ENCODE results near the gene SUMF1. TPM values are rescaled to one million over a fixed set of nuclear protein-coding genes. Genes with fewer than 3 reads are reported as not detected.
A peak's percentile ranks its signal among the peaks of the same experiment; 100 is the strongest.

SUMF1 gene
- total RNA-seq, 1 experiment from 2014 or later: 26.6 TPM

DNA sequence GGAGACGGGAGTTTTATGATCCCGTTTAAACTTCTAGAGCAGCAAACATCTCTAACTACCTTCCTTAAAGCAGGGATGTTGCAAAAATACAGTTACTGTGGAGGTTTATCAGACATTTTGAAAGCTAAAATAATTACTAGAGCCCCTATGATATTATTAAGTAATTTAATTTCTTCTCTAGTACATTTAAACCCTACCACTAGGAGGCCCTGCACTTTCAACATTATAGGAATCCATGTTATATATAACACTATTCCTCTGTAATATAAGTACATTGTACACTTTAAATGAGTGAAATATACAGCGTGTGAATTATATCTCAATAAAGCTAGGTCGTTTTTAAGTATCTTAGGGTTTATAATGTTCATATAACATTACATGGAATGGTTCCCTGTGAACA is 152.4 kb downstream of the SUMF1 start:
- Histone ChIP-seq H3K9ac (ENCODE audit: low read length) (no peak overlapping the region), H3K9me2 (ENCODE audit: insufficient read depth) (no peaks in the 10 kb centered on the region), H4K20me1 (ENCODE audit: insufficient read depth) (no peaks in the 10 kb centered on the region), H3K27ac (ENCODE audit: low read depth, low read length) (no peak overlapping the region), H3K36me3 (ENCODE audit: control insufficient read depth in 1 of 2, insufficient read depth in 2 of 2, low read length in 2 of 2) (no peaks in the 10 kb centered on the region; a peak in 2 of 4 replicates), H3K4me2 (ENCODE audit: low read length) (no peak overlapping the region), H3K27me3 (ENCODE audit: insufficient read depth, low read length) (no peaks in the 10 kb centered on the region), H3K4me1 (ENCODE audit: control insufficient read depth in 1 of 2, insufficient read depth in 2 of 2, low read length in 2 of 2) (no peaks in the 10 kb centered on the region), H3K9me3 (ENCODE audit: control insufficient read depth in 1 of 2, insufficient read depth in 1 of 2, low read depth in 1 of 2, low read length in 2 of 2) (no peaks in the 10 kb centered on the region), H2AFZ (ENCODE audit: low read depth, low read length, poor library complexity, severe bottlenecking) (no peak overlapping the region), H3K79me2 (ENCODE audit: insufficient read depth, low read length) (no peaks in the 10 kb centered on the region), H3K4me3 (replicated peaks in 1 of 2; ENCODE audit: low read depth in 1 of 2, low read length in 2 of 2) (no peak overlapping the region)
- ChIA-PET CTCF (interaction anchor here (0.6 to 1.0 kb wide), 2 partner anchors 9 to 319 kb away, joined by 3 to 4 read pairs; no protein-coding TSS in a partner anchor), POLR2A (no interaction called here), RAD21 (ENCODE audit: low non-redundant PET in 1 of 2, low total read pairs in 2 of 2, uncharacterized antibody in 2 of 2, unreplicated experiment in 2 of 2) (no interaction called here)
- TF ChIP-seq RAD21 (IDR thresholded peaks at IDR 0.05; ENCODE audit: low read depth) (peak; percentile 31; the same call in 1 of the 2 replicates), ZFX (IDR thresholded peaks at IDR 0.05) (no peak)
- TF ChIP-seq, protein P1, sequence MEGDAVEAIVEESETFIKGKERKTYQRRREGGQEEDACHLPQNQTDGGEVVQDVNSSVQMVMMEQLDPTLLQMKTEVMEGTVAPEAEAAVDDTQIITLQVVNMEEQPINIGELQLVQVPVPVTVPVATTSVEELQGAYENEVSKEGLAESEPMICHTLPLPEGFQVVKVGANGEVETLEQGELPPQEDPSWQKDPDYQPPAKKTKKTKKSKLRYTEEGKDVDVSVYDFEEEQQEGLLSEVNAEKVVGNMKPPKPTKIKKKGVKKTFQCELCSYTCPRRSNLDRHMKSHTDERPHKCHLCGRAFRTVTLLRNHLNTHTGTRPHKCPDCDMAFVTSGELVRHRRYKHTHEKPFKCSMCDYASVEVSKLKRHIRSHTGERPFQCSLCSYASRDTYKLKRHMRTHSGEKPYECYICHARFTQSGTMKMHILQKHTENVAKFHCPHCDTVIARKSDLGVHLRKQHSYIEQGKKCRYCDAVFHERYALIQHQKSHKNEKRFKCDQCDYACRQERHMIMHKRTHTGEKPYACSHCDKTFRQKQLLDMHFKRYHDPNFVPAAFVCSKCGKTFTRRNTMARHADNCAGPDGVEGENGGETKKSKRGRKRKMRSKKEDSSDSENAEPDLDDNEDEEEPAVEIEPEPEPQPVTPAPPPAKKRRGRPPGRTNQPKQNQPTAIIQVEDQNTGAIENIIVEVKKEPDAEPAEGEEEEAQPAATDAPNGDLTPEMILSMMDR (IDR thresholded peaks at IDR 0.05 in 2 of 3, conservative IDR thresholded peaks at IDR 0.05 in 1 of 3; ENCODE audit: borderline replicate concordance in 1 of 3, insufficient read depth in 1 of 3, low read depth in 2 of 3, low read length in 2 of 3): peak in 2 of 3 experiments; percentile 35 to 51; a peak in 5 of 6 replicates
- TF ChIP-seq, protein P2, sequence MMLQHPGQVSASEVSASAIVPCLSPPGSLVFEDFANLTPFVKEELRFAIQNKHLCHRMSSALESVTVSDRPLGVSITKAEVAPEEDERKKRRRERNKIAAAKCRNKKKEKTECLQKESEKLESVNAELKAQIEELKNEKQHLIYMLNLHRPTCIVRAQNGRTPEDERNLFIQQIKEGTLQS (IDR thresholded peaks at IDR 0.05): no peak
- ATAC-seq: peak; percentile 57
- no TSS peak for BruUV-seq (replicated peaks)
- intact Hi-C loops (cut with micrococcal nuclease): no loop called here
- no peak for DNase-seq (ENCODE audit: low read depth, low spot score)

DNA sequence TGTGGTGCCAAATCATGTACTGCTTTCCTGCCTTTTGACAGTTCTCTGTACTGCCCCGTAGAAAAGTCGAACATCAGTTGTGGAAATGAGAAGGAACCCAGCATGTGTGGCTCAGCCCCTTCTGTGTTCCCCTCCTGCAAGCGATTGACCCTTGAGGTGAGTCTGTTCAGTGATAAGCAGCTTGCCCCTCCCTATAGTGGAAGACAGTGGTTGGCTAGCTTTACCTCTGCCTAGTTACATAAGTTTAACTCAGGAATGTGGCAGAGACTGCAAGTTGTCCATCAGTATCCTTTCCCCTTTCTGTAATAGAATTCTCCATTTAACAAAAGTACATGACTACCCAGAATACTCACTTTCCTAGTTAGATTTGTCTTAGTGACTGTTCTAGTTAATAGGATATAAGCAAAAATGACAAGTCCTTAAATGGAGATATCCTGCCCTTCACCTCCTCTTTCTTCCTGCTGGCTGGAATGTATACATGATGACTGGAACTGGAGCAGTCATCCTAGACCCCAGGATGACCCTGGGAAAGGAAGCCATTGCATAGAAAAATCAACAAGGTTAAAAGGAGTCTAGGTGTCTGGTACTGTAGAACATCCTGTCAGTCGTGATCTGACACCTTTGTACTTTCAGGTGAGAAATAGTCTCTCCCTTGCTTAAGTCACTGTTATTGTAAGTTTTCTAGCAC is 153.3 kb downstream of the SUMF1 start:
- Histone ChIP-seq H3K36me3 (ENCODE audit: control insufficient read depth in 1 of 2, insufficient read depth in 2 of 2, low read length in 2 of 2) (no peaks in the 10 kb centered on the region; a peak in 2 of 4 replicates), H3K9me3 (ENCODE audit: control insufficient read depth in 1 of 2, insufficient read depth in 1 of 2, low read depth in 1 of 2, low read length in 2 of 2) (no peaks in the 10 kb centered on the region), H3K9me2 (ENCODE audit: insufficient read depth) (no peaks in the 10 kb centered on the region), H2AFZ (ENCODE audit: low read depth, low read length, poor library complexity, severe bottlenecking) (no peak overlapping the region), H3K4me1 (ENCODE audit: control insufficient read depth in 1 of 2, insufficient read depth in 2 of 2, low read length in 2 of 2) (no peaks in the 10 kb centered on the region), H3K27me3 (ENCODE audit: insufficient read depth, low read length) (no peaks in the 10 kb centered on the region), H4K20me1 (ENCODE audit: insufficient read depth) (no peaks in the 10 kb centered on the region), H3K4me3 (replicated peaks in 1 of 2; ENCODE audit: low read depth in 1 of 2, low read length in 2 of 2) (no peak overlapping the region), H3K79me2 (ENCODE audit: insufficient read depth, low read length) (no peaks in the 10 kb centered on the region), H3K4me2 (ENCODE audit: low read length) (no peak overlapping the region), H3K9ac (ENCODE audit: low read length) (no peak overlapping the region), H3K27ac (ENCODE audit: low read depth, low read length) (no peak overlapping the region)
- no peak for ATAC-seq
- no TSS peak for BruUV-seq (replicated peaks)
- TF ChIP-seq EZH2 (IDR thresholded peaks at IDR 0.05) (no peak), ELF1 (IDR thresholded peaks at IDR 0.05; ENCODE audit: borderline replicate concordance, low read depth) (no peak), SIN3A (IDR thresholded peaks at IDR 0.05; ENCODE audit: low read depth) (no peak), RAD21 (IDR thresholded peaks at IDR 0.05; ENCODE audit: low read depth) (no peak)
- TF ChIP-seq, protein P3, sequence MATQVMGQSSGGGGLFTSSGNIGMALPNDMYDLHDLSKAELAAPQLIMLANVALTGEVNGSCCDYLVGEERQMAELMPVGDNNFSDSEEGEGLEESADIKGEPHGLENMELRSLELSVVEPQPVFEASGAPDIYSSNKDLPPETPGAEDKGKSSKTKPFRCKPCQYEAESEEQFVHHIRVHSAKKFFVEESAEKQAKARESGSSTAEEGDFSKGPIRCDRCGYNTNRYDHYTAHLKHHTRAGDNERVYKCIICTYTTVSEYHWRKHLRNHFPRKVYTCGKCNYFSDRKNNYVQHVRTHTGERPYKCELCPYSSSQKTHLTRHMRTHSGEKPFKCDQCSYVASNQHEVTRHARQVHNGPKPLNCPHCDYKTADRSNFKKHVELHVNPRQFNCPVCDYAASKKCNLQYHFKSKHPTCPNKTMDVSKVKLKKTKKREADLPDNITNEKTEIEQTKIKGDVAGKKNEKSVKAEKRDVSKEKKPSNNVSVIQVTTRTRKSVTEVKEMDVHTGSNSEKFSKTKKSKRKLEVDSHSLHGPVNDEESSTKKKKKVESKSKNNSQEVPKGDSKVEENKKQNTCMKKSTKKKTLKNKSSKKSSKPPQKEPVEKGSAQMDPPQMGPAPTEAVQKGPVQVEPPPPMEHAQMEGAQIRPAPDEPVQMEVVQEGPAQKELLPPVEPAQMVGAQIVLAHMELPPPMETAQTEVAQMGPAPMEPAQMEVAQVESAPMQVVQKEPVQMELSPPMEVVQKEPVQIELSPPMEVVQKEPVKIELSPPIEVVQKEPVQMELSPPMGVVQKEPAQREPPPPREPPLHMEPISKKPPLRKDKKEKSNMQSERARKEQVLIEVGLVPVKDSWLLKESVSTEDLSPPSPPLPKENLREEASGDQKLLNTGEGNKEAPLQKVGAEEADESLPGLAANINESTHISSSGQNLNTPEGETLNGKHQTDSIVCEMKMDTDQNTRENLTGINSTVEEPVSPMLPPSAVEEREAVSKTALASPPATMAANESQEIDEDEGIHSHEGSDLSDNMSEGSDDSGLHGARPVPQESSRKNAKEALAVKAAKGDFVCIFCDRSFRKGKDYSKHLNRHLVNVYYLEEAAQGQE (IDR thresholded peaks at IDR 0.05; ENCODE audit: low read depth): no peak
- ChIA-PET CTCF (no interaction called here), RAD21 (ENCODE audit: low non-redundant PET in 1 of 2, low total read pairs in 2 of 2, uncharacterized antibody in 2 of 2, unreplicated experiment in 2 of 2) (no interaction called here), POLR2A (no interaction called here)
- DNase-seq (ENCODE audit: low read depth, low spot score): no peak
- intact Hi-C loops (cut with micrococcal nuclease): no loop called here
